Fibroblast of skin of left quadriceps (primary cell): ENCODE measurements around the gene IP6K1.
"Not testable (repeated sequence)": the region's sequence is repeated elsewhere in the genome, so short reads cannot be mapped to it uniquely, and the experiment has no call there.

Experiments used
- DNase-seq, 2 experiments: peaks; one replicate each; pipeline ENCODE4 v3.0.0-alpha.2; 2013; ENCODE audit warnings: low read depth in 2 of 2

IP6K1 gene

DNA sequence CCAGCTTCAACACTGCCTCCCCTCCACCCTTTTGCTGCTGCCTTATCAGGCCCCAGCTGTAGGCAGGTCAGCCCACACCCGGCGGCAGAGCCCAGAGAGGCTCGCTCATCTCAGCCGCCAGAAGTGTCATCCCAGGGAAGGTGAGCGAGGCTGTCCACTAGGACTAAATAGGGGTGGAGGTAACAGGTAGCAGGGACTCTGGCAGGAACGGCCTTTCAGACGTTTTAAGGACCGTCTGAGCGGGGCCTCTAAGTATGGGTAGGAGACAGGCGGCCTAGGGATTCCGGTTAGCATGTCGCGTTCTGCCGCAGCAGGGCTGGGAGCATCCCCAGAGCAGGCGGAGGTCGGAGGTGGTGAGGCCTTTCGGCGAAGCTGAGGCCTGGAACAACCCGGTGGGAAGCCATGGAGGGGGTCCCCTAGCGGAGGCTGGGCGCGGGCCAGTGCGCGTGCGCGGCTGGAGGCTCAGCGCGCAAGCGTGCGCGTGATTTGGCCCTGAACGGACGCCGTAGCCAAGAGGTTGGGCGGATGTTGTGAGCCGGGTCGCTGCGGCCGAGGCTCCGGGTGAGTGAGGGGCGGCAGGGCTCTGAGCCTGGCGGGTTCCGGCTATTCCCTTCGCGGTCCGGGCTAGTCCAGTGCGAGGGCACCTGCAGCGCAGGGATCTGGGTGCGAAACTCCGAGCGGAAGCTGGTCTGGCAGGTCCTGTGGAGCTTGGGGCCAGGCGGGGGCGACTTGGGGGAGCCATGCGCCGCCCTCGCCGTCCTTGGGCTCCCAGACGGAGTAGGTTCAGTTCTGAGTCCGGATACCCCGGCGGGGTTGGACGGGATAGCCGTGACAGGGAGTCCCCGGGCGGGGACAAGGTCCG, 97.1 kb downstream of the IP6K1 start, which contains the start of the genes MST1 and RNF123:
MST1 (minus strand) TSS at position 429 of the 862 bp plus-strand sequence. CDS start 783 bp downstream, outside the sequence.
RNF123 (plus strand) TSS at position 512 of the 862 bp plus-strand sequence. CDS start 1,609 bp downstream, outside the sequence.
- DNase-seq: peak; percentile 75 to 81

DNA sequence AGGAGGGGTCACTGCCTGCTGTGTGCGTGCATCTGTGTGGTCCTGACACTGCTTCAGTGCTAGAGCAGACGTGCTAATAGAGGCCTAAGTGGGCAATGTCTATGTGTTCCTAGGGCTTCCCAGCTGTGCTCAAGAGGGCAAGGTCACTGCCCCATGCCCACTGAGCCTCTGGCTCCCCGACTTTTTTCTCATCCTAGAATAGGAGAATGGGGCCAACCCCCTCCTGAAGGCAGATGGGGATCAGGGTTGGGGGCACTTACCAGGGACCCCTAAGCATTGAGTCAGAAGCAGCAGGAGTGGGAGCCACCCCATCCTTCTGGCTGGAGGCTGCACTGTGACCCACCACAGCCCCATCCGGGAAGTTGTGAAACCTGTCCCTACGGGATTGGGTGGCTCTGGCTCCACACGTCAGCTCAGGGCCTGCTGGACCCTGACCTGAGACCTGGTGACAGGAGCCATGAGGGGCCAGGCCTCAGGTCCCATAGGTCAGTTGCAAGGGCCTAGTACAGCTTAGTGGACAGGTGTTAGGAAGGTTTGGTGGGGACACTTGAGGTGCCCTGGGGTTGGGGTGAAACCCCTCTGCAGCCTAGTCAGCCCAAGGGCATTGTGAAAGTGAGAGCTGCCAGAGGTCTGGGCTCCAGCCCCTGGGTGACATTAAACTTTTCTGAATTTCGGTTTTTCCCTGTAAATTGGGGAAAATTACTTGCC, 97.8 kb downstream of the IP6K1 start:
- DNase-seq: not testable (repeated sequence)

DNA sequence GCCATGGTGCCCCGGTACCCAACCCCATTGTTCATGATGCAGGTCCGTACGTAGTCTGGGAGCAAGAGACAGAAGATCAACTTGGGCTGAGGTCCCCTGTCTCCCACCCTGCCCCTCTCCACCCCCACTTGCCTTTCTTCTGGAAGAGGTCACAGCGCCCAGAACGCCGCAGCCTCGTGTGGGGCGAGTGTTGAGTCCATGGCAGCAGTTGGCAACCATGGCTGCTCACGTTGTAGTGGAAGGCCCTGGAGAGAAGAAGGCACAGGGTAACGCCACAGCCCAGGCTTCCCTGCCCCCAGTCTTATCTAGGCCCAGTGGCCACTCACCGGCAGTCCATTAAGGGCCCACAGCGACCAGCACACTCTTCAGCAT, 98.9 kb downstream of the IP6K1 start:
- not testable (repeated sequence) for DNase-seq

DNA sequence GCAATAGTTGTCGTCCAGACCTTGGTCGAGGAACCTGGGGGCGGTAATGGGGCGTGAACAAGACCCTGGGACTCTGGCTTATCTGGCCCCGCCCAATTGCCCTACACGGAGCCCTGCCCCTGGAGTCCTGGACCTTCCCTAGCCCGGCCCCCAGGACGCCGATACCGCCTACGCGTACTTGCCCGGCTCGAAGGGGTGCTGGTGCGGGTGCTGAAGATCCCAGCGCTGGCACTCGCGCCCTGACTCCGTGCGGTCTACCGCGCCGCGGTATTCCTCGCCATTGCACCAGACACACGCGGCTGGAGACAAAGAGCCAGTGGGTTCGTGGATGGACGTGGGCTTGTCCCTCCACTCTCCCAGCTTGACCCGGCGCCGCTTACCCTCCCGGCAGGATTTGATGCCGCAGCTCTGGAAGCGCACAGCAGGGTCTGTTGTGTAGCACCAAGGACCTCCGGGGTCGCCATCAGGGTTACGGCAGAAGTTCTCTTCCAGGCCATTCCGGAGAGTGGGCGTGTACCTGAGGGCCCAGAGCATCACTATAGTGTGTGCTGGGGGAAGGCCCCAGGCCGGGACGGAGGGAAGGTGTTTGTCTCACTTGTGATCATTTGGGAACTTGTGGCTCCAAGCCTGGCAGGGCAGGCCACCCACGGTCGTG, 99.4 kb downstream of the IP6K1 start:
- not testable (repeated sequence) for DNase-seq

DNA sequence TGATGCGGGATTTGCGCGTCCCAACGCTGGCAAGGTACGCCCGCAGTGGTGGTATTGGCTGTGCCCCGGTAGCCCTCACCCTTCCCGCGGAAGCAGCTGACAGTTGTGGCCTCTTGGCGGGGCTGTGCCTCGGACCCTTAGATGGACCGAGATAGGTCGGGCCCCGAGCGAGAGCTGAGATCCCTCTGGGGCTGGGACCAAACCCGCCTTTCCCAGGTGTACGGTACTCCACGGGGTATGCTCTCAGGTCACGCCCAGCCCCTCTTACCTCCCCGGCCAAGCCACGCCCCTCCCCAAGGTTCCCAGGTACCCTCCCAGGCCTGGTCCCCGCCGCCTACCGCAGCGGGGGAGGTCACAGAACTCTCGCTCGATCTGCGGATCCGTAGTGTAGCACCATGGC, 100.0 kb downstream of the IP6K1 start:
- not testable (repeated sequence) for DNase-seq

DNA sequence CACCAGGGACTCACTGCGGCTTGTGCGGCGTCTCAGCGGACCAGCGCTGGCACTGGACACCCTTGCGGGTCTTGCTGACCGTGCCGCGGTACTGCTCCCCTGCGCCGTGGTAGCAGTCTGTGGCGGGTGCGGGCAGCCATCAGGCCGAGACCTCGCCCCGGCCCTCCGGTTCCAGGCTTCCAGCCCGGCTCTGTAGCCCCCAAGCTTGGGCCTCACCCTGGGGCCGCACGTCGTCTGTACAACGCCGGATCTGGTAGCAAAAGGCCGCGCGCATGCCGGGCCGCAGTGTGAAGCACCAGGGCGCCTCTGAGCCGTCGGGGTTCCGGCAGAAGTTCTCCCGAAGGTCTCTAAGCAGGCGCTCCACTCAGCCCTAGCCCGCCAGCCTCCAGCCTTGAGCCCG, 100.5 kb downstream of the IP6K1 start:
- DNase-seq: not testable (repeated sequence)

DNA sequence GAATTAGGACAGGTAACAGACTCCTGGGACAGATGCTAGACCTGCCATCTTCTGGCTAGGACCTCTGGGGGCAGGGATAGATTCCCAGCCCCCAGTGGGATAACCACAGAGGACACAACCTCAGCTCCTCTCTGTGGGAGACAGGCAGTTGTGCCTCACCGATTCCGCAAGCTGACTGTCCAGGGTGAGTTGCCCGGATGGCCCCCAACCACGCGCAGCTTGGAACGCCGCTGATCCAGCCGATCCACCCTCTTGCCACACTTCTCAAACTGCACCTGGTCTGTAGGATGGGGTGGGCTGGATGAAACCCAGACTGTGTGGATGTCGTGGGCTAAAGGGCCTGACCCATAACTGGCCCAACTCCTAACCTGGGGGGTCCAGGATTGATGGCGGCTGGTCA, 101.2 kb downstream of the IP6K1 start:
- DNase-seq: not testable (repeated sequence)

DNA sequence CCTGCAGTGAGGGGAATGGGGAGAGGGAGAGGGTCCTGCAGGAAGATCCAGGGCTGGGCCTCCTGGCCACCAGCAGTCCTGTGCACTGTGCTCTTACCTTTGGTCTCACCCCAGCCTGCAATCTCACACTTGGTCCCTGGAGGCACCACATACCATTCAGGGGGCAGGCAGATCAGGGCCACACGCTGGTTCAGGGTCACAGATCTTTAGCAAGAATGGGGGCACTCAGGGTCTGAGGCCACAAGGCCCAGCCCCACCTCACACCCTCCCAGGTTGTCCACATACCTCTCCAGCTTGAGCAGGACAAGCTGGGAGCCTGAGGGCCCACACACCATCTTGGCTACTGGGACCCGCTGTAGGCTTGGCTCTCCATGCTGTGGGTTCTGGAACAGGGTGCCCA, 101.9 kb downstream of the IP6K1 start:
- DNase-seq: not testable (repeated sequence)

DNA sequence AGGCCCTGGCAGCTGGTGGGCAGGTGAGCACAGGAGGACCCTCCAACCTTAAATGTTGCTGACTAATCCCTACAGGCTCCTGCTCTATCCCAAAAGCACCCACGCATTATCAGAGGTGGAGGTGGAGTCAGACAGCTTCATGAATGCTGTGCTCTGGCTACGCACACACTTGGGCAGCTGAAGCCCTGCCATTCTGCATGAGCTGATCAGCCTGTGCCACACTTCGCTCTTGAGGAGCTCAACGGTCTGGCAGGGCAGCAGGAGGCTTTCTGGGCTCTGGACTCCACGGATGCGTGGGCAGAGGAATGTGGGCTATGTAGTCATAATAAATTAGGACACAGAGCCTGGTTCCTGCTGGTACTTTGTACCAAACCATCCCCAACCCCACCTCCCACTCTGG, 103.2 kb downstream of the IP6K1 start:
- DNase-seq: no peak

DNA sequence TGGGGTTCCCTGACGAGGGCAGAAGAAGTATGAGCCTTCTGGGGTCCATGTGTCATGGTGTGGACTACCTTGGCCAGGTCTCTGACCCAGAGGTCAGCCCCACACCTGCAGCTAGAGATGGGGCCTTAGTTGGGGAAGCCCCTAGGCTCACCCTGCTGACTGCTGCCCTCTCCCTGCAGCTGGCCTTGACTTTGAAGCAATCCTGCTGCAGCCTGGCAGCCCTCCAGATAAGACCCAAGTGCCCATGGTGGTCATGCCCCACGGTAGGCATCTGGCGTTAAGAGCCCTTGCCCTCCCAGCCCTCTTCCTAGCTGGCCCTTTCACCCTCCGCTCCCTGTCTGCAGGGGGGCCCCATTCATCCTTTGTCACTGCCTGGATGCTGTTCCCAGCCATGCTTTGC, 104.8 kb downstream of the IP6K1 start:
- no peak for DNase-seq

DNA sequence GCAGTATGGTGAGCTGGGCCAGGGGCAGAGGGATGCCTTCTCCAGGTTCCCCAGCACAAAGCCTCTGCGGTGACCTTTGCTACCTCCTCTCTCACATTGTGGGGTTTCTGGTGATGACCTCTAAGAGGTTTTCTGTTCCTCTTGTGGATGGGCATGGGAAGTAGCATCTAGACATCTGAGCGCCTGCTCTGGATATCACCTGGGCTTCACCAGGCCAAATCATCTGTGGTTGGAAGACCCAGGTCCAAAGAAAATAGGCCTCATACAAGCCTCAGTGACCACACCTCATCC, 105.2 kb downstream of the IP6K1 start:
- no peak for DNase-seq

DNA sequence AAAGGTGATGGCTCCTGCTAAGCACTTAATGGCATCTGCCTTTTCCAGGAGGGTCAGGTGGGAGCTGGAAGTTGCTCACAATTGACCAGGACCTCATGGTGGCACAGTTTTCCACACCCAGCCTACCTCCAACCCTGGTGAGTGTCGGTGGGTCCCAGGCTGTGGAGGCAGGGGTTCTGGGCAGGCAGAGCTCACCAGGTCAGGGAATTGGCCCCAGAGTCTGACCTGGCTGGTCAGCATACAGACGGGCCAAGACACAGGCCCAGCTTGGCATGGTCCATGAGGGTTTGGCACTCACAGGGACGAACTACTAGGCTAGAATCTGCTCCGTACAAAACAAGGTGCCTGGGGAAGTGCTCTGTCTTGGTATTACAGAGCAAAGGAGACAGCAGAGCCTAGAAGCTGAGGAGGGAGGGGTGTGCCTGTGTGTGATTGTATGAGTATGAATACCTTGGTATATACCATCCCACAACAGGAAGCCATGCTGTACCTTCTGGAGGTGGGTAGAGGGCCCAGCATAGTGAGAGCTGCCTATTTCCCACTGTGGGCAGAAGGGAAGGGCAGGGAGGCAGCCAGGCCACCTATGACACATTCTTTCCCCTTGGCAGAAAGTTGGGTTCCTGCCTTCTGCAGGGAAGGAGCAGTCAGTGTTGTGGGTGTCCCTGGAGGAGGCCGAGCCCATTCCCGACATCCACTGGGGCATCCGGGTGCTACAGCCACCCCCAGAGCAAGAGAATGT, 105.7 kb downstream of the IP6K1 start:
- no peak for DNase-seq

DNA sequence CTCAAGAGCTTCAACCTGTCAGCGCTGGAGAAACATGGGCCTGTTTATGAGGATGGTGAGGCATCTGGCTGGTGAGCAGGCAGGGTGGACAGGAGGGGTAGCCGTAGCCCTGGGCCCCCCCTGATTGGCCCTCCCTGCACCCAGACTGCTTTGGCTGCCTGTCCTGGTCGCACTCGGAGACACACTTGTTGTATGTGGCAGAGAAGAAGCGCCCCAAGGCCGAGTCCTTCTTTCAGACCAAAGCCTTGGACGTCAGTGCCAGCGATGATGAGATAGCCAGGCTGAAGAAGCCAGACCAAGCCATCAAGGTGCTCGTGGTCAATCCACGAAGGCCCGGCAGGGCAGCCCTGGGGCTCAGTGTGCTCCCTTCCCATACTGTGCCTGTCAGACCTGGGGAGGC, 110.4 kb downstream of the IP6K1 start:
- no peak for DNase-seq

DNA sequence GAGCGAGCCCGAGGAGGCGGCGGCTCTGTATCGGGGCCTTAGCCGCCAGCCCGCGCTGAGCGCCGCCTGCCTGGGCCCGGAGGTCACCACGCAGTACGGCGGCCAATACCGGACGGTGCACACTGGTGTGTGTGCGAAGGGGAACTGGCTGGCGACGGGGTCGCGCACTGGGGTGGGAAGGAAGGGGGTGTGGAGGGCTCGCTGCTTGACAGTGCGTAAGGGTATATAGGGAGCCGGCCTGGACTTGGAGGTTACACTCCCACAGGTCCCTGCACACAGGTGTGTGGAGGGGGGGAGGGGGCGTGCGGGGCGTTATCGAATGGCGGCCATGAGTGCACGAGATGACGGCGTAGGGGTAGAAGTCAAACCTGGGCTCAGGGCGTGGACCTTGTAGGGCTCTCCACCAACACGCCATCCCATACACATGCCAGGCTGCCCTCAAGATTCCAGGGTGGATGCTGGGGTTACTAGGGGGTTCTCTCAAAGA, 111.8 kb downstream of the IP6K1 start:
- DNase-seq: no peak
